Glomerular visceral epithelial cell (primary cell): ENCODE measurements around the gene TRIO.

Source experiments
- DNase-seq: peaks from one replicate; pipeline ENCODE4 v3.0.0-alpha.2; 2016; ENCODE audit errors: extremely low spot score

Gene TRIO

DNA sequence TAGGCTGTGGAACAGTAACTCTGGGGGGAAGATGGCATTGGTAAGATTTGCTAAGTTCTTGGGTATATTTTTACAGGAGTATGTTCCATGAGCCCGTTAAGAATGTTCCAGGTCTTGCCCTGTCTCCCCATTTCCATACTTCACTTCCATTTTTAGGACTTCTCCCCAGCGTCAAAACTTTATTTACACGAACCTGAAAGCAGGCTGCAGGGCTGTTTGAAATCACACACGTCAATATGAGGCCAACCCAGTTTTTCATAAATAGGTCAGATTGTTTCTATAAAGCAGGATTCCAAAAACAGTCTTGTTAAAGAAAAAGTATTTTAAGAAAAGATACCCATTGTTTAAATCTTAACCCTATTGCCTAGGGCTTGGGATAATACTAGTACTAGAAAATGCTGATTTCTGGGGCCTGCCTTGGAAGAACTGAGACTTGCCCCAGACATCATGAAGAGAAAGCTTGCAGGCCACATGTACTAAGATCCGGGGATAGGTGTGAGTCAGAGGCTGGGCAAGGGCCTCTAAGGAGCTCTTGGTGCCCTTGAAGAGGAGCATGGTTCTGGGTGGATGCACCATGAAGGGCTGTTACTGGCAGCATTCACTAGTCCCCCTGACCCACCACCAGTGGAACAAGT, 24.2 kb downstream of the TRIO start:
- peak; percentile 77 for DNase-seq

DNA sequence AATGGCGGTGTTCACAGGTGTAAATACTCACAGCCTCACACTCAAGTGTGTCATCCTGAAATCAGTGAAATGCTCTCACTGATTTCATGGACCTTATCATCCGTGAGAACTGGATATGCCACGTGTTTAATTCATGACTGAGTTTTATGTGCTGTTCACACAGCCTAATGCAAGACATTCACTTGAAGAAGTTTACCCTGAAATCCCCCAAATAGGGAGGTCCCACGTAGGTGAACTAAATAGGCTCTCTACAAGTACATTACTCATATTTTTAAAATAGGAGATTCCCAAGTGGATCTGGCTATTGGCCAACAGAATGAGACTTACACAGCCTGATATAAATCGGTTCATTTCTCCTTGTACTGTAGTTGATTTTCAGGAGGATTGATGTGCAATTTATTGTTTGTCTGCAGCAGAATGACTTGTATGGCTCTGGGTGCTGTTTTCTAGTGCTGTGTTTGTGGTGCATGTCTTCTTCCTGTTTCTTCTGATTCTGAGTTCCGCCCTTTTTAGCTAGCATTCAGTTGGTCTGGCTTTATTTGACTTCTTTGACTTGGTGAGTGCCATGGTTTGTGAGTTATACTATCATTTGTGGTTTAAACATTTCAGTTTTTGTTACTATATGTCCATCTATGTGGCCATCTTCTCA, 25.1 kb downstream of the TRIO start:
- peak; percentile 64 for DNase-seq

DNA sequence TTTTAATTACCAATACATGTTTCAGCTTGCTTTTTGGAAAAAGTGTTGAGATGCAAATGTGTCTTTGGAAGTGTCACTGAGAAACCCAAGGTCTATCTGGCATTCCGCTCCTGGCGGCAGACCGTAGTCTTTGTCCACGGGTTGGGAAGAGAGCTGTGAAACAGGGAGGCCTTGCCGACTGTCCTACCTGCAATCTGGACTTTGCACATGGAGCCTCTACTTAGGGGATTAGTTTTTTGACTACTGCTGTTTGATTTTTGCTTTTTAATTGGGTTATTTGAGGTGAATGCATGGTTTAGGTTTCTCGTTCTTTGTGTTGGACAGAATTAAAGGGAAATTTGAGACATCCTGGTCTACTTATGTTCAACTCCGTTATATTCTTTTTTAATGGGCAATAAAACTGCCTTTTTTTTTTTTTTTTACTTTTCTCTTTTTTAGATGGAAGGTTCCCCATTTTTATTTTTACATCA, 25.7 kb downstream of the TRIO start:
- DNase-seq = no peak

DNA sequence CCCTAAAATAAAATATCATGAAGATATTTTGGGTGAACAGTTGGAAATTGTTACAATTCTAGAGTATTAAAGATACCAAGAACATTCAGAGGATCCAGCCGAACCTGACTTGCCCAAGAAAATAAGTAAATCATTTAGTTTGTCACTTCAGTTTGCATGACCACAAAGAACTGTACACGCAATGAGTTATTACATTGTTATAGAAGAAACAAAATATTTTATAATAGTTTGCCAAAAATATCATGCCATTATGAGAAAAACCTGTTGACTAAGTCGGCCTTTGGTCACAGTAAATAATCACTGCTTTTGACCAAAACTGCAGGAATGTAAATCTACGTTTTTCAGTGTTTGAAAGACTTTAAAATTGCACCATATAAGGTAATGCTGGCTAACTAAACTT, 27.9 kb downstream of the TRIO start:
- DNase-seq = no peak

DNA sequence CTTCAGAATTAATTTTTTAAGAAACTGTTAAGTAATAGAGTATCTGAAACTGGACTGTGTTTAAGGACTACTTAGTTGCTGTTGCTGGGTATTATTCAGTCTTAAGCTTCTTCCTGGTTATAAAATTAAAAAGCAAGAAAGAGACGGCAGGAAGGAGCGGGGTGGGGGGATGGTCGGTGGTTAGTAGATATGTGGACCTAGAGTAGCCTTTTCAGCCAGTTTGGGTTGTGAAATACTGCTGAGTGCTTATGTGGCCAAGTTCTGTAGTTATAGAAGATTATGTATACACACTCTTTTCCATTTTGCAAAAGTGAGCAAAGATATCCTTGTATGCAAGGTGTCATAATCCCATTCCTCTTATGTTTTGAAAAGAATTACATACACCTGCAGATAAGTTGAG, 28.5 kb downstream of the TRIO start:
- no peak for DNase-seq

DNA sequence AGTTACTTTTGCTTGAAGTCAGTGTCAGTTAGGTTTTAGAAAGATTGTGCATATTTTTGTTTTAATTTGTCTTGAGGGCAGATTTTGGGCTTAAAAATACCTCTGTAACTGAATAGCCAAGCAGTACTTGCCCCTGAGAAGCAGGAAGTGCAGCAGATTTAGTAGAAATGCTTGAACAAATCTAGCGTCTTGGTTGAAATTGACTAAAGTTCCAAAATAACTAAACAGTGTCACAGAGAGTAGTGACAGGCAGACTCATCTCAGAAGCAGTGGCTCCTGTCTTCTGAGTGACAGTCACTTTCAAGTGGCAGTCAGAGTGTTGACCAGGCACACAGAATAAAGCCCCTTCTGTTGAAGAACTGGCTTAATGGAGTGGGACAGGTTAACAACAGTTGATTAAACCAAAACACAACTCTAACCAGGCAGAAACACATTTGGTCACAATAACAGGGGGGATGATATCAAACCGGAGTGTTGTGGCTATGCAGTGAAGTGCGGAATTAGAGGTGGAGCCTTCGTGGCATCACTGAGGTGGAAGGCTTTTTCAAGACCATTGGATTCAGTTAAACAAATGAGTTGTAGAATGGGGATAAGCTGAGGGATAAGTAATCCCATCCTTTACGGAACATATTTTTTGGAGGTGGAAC, 29.1 kb downstream of the TRIO start:
- DNase-seq = no peak

DNA sequence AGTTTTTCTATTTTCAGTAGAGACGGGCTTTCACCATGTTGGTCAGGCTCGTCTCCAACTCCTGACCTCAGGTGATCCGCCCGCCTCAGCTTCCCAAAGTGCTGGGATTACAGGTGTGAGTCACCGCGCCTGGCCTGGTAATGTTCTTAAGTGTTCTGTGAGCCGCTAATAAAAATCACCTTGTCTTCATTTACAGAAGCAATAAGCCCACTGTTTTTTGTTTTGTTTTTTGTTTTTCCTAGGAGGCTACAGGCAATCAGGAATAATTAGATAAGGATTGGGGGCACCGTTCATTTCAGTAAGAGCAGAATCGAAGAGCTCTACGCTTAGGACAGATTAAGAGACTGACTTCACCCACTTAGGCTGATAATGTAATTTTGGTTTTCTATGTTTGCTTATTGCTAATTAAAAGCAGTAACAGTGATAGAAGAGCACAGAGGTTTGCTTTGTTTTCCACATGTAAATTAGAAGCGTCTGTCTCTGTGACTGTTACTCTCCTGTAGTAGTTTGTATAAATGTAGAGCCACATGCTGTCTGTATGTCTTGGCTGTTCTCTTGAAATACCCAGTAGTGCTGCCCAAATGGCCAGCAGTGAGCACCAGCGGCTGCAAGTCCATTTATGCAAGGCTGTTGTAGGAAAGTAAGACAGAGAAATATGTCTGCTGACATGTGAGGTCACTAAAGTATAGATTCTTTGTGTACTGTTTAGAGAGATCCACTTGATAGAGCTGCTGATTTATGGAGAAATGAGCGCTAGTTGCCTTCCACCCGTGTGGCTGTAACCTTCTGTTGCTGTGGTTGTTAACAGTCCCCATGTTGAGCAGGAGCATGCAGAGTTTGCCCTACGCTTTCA, 30.5 kb downstream of the TRIO start:
- DNase-seq = no peak

DNA sequence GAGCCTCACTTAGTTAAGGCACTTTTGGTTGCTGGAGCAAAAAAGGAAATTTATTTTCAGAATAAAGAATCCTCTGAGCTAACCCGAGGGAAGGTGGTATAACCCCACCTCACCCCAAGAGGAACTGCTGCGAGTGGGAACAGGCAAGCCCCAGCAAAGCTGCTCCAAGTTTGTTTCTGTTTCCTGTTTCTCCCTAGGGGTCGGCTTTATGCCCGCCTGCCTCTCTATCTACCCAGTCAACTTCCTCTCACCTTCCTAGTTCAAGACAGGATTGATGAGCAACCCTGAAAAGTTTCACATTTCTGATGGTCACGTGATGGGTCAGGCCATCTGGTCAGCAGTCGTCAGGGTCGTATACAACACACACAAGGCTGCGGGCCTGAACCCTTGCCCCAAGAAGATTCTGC, 31.1 kb downstream of the TRIO start:
- peak; percentile 69 for DNase-seq

DNA sequence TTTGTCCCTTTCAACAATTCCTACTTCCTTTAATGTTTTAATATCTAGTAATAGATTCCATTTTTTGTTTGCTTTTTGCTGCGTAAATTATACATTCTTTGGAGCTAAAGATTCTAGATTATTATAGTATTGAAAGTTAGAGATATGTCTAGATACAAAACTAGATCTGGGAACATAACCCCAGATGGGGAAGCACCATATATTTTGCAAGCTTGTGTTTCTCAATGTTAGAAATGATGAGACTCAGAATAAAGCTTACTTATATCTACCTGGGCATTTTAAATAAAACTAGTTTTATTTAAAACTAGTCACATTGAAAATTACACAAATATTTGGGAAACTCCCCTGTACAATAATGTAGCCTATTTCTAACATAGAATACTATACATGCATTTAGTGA, 32.2 kb downstream of the TRIO start:
- DNase-seq = no peak

DNA sequence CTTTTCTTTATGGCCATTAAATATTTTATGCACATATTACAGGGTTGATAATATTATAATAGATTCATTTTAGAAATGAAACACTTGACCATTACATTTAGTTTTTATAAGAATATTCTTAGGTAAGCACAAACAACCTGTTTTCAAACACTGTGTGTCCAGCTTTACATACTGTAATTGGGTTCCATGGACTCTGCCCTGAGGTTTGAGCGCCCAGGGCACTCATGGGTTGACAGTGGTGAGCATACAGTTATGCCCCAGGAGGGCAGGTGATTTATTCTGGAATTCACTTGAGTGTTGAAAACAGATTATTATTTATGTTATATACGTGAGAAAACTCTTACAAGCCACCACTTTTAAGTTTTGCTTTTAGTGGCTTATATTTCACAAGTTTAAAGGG, 33.7 kb downstream of the TRIO start:
- no peak for DNase-seq

DNA sequence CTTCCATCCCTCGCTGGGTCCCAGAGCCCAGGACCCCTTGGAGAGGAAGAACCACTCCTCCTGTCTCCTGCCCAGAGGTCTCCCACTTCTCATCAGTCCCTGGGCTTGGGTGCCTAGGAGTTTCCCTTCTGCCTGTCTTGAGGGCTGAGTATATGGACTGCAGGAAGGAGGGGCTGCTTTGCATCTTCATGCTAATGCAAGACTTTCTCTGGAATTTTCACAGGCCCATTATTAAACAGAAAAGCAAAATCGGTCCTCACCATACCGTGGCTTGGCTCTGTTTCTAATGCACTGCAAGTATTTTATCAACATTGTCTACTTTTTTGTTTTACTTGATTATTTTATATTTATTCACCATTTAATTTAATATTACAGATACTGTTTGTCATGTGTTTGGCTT, 34.5 kb downstream of the TRIO start:
- no peak for DNase-seq

DNA sequence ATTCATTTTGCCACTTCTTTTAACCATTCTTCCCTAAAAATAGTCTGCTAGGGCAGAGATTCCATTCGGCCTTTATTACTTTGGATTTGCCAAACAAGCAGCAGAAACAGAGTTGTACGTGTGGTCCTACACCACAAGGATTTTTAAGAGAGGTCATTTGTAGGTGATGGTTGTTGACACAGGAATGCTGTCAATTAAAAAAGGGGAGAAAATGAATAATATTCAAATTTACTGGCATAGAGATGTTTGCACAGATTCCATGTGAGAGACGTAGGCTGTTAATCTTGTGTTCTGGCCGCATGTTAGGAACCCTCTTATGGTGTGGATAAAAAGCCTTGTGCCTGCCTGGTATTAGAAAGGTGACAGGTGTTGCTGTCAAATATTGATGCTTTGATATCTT, 34.9 kb downstream of the TRIO start:
- no peak for DNase-seq

DNA sequence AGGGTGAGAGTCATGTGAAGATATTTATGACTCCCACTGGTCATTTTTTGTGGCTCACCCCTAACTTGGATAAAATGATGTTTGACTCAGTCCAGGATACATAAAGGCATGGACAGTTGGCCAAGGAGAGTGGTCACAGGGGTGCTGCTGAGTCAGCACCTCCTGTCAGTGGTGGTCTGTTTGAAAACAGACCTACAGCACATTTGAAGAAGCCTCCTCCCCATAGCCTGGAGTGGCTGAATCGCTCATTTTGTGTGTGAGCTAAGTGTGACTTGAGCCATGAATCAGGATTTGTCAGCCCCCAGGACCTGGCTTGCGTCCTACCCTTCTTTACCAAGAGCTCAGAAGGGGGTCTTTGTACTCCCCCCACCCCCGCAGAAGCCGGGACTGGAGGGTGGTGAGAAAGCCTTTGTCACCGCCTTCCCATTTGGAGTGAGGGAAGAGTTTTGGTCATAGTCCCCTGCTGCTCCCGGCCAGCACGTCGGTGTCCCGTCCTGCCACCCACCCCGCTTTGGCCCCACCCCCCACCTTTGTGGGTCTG, 35.6 kb downstream of the TRIO start:
- peak; percentile 90 for DNase-seq

DNA sequence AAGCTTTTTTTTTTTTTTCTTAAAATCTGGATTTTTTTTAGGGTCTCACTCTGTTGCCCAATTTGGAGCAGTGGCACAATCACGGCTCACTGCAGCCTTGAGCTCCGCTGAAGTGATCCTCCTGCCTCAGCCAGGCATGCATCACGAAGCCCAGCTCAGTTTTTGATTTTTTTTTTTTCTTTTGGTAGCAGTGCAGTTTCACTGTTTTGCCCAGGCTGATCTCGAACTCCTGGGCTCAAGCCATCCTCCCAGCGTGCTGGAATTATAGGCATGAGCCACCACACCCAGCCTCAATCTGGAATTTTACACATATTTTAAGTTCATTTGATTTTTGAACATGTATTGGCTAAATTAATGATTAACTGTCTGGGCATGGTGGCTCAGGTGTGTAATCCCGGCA, 36.3 kb downstream of the TRIO start:
- peak; percentile 44 for DNase-seq

DNA sequence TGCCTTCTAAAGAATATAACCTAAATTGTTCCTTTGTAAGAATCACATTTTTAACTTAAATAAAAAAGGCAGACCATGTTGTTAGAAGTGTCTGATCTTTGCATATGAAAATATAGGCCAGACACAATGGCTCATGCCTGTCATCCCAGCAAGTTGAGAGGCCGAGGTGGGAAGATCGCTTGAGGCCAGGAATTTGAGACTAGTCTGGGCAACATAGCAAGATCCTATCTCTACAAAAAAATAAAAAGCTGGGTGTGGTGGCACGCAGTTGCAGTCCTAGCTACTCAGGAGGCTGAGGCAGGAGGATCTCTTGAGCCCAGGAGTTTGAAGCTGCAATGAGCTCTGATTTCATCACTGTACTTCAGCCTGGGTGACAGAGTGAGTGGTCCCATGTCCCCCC, 37.3 kb downstream of the TRIO start:
- no peak for DNase-seq

DNA sequence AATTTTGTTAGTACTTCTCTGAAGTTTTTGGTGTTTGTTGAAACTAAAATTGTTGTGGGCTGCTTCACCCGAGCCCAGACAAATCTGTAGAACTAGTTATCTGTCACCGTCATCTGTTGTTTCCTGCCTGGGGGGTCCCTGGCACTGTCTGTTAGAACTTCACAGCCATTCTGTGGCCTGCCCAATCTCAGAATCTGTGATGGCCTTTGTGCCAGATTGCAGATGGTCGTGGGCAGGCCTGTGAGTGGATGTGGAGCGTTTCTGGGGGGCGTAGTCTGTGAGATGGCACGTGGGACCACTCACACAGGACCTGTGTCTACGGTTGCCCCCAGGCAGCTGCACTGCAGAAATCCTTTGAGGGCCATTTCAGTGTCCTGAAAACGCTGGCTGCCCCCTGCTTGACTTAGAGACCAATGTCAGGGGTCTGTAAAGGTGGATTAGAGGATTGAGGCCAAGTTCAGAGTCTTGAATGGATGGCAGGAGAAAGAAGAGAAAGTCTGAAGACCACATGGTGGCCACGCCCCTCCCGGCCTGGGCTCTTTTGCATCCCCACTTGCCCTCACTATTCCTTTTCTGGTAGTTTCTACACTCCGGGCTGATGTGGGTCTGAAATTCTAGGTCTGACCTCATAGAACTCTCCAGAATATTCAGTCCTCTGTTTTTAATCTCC, 38.3 kb downstream of the TRIO start:
- no peak for DNase-seq

DNA sequence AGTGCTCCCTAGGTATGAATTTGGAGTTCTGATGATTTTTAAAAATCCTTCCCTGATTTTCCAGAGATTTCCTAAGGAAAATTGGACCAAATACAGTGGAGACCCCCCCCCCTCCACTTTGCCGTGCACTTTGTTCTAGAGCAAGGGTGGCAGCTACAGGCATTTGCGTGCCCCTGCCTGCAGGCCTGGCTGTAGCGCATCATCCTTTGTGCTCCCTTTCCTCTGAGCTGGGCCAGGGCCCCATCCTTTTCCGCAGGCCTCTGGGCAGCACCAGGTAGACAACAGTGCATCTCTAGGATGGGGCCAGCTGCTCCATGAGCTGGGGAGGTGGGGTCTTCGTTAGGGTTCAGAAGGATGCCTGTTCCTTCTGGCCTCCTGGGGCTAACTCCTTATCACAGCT, 39.6 kb downstream of the TRIO start:
- no peak for DNase-seq

DNA sequence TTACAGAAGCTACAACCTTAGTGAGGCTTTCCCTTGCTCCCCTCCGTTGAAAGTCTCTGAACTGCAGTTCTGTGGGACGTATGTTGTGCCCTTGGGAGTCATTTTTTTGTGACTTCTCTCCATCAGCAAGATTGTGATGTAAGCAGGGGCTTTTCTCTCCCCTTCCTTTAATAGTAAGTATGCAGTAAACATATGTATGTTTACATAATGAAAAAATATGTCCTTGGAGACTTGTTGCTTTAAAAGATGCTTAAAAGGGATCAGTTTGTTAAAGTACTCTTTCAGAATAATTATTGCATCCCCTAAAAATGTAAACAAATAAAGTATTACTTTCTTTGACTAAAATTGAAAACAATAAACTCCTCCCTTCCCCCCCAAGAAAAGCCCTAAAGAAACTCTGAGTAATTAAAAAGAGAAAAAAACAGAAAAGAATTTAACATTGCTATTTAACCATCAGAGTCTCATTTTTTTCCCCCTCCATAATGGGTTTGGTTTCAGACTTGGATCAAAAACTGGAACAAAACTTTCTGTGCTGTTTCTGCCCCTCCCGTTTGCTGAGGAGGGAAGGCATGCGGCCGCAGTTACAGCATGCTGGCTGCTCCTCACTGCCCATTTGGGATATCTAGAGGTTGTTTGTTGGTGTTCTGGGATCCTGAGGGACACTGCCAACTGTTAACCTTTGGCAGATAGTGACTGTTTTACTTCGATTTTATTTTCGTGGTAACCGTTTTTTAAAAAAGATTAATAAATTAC, 40.2 kb downstream of the TRIO start:
- no peak for DNase-seq

DNA sequence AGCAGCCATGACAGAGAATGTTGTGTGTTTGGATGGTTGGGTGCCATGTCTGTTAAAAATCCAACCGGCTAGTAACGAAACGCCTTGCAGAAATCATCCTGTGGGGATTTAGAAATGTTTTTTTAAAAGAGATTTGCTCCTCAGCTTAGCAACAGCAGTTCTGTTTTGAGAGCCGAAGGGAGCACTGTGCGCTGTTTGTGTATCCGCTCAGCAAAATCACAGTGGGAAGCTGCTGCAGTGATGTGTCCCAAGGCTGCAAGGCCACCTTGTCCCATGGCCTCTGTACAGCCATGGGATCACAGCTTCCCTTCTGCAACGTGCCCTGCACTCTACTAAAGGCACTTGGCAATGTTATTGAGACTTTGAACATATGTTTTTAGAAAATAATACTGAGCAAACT, 40.9 kb downstream of the TRIO start:
- no peak for DNase-seq

DNA sequence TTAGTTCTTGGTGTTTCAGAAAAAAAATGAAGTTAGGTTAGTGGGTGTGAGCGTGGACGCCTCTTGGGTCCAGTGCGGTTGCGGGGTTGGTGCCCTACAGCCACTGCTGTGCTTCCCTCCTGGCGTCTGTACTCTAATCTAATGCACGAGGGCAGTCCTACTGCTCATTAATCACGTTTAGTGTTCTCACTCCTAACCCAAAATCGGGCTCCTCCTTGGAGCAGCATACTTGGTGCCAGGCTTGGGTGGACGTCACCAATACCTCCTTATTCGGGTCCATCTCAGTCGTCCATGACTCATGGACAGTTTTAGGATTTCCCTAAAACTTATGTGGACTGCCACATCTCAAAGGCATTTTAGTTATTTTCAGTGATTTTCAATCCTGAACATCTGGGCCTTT, 41.6 kb downstream of the TRIO start:
- no peak for DNase-seq
